ENCODE data around the gene SOD2.

DNA sequence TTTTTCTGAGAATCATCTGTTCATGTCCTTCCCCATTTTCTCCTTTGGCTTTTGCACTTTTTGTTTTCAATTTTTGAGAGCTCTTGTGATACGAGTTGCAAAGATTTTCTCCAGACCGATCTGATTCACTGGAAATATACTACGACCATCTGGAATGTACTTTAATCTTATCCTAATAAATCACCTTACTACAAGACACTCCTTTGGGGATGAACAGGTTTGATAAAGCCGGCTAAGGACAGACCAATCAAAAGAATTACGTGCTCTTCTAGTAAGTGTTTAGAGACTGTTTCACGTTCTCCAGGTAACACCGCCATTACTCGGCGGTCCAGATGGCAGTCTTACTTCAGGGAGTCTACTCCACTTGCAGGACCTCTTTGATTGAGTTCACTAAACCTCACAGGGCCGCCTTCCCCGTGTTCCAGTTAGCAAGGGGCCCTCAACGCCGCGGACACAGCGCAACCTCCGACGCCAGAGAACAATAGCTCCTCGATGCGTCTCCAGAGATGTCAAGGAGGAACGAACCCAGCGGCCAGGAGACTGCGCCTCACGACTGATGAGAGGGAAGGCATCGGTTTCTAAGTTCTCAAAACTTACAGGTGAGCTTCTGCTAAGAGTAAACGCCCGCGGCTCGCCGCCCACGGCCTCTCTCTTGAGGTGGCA lies 33.3 kb upstream of the SOD2 start:
- no peak for TF ChIP-seq POLR2A (IDR thresholded peaks at IDR 0.05; ENCODE audit: extremely low read depth, insufficient read length)
- TF ChIP-seq, protein P1, sequence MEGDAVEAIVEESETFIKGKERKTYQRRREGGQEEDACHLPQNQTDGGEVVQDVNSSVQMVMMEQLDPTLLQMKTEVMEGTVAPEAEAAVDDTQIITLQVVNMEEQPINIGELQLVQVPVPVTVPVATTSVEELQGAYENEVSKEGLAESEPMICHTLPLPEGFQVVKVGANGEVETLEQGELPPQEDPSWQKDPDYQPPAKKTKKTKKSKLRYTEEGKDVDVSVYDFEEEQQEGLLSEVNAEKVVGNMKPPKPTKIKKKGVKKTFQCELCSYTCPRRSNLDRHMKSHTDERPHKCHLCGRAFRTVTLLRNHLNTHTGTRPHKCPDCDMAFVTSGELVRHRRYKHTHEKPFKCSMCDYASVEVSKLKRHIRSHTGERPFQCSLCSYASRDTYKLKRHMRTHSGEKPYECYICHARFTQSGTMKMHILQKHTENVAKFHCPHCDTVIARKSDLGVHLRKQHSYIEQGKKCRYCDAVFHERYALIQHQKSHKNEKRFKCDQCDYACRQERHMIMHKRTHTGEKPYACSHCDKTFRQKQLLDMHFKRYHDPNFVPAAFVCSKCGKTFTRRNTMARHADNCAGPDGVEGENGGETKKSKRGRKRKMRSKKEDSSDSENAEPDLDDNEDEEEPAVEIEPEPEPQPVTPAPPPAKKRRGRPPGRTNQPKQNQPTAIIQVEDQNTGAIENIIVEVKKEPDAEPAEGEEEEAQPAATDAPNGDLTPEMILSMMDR (IDR thresholded peaks at IDR 0.05; ENCODE audit: low read depth, low read length) = no peak

All from NB4 (cell line).